Smooth muscle cell (in vitro differentiated cells): Measurements from ENCODE around the gene MTERF1. TPM values are rescaled to one million over a fixed set of nuclear protein-coding genes. Genes with fewer than 3 reads are reported as not detected.

Experiments used
- DNase-seq: peaks from one replicate; lab custom pipeline; 2025; ENCODE audit not compliant: unreplicated experiment; lab: John Stamatoyannopoulos, UW
- H2AFZ ChIP-seq: fragments of 200-600 bp; sonication (generic); 2 replicates; pipeline ENCODE4 v1.6.0; 2016; ENCODE audit warnings: antibody characterized with exemption, low read depth, mild to moderate bottlenecking
- H3F3A ChIP-seq: fragments of 200-600 bp; sonication (generic); 2 replicates; pipeline ENCODE4 v1.6.0; 2017; ENCODE audit warnings: antibody characterized with exemption, low read depth
- H3K27ac ChIP-seq: fragments of 200-600 bp; sonication (generic); 2 replicates; pipeline ENCODE4 v1.5.1; 2016; ENCODE audit warnings: low read depth, mild to moderate bottlenecking
- H3K27me3 ChIP-seq: fragments of 200-600 bp; sonication (generic); 2 replicates; pipeline ENCODE4 v1.6.1; 2016; ENCODE audit warnings: low read depth, mild to moderate bottlenecking
- H3K36me3 ChIP-seq: fragments of 200-600 bp; sonication (generic); 2 replicates; pipeline ENCODE4 v1.5.1; 2016; ENCODE audit warnings: low read depth
- H3K4me1 ChIP-seq: fragments of 200-600 bp; sonication (generic); 2 replicates; pipeline ENCODE4 v1.5.1; 2016; ENCODE audit warnings: low read depth
- H3K4me2 ChIP-seq: fragments of 200-600 bp; sonication (generic); 2 replicates; pipeline ENCODE4 v1.6.0; 2016; ENCODE audit warnings: mild to moderate bottlenecking
- H3K4me3 ChIP-seq: fragments of 200-600 bp; sonication (generic); 2 replicates; pipeline ENCODE4 v1.5.1; 2016; ENCODE audit warnings: mild to moderate bottlenecking
- H3K79me2 ChIP-seq: fragments of 200-600 bp; sonication (generic); 2 replicates; pipeline ENCODE4 v1.6.0; 2016; ENCODE audit warnings: low read depth, mild to moderate bottlenecking
- H3K9ac ChIP-seq: fragments of 200-600 bp; sonication (generic); 2 replicates; pipeline ENCODE4 v1.6.0; 2016; ENCODE audit warnings: low read depth
- H3K9me3 ChIP-seq: fragments of 200-600 bp; sonication (generic); replicated peaks from 2 replicates; pipeline ENCODE4 v1.5.1; 2016; ENCODE audit warnings: low read depth
- H4K20me1 ChIP-seq: fragments of 200-600 bp; sonication (generic); 2 replicates; pipeline ENCODE4 v1.6.0; 2016; ENCODE audit warnings: low read depth
- WGBS: methylation state at CpG from one replicate; pipeline ENCODE4 v1.1.7; 2016; ENCODE audit warnings: low lambda C conversion rate; 5-methylcytosine and 5-hydroxymethylcytosine counted together
- polyA plus RNA-seq: library from polyadenylated mRNA; unstranded; fragments of >200 nt; fragmentation: Nextera tagmentation; extraction: Ambion mirVana; gene quantifications from 2 replicates; pipeline ENCODE4 v1.2.1, GENCODE V29; 2016
- total RNA-seq: library from RNA; depleted of rRNA; stranded (reverse); fragments of >200 nt; gene quantifications from 2 replicates; pipeline ENCODE4 v1.2.3, GENCODE V29; 2014
- TF ChIP-seq, protein P1 (sequence below): fragments of 200-600 bp; sonication (generic); IDR thresholded peaks from 2 replicates; pipeline ENCODE4 v1.5.1; 2017; ENCODE audit warnings: borderline replicate concordance, mild to moderate bottlenecking, antibody characterized with exemption; ENCODE audit not compliant: insufficient read depth, poor library complexity, severe bottlenecking

MTERF1 gene
- total and polyA plus RNA-seq, 2 experiments from 2014 or later, result 6.1 to 8.9 TPM

DNA sequence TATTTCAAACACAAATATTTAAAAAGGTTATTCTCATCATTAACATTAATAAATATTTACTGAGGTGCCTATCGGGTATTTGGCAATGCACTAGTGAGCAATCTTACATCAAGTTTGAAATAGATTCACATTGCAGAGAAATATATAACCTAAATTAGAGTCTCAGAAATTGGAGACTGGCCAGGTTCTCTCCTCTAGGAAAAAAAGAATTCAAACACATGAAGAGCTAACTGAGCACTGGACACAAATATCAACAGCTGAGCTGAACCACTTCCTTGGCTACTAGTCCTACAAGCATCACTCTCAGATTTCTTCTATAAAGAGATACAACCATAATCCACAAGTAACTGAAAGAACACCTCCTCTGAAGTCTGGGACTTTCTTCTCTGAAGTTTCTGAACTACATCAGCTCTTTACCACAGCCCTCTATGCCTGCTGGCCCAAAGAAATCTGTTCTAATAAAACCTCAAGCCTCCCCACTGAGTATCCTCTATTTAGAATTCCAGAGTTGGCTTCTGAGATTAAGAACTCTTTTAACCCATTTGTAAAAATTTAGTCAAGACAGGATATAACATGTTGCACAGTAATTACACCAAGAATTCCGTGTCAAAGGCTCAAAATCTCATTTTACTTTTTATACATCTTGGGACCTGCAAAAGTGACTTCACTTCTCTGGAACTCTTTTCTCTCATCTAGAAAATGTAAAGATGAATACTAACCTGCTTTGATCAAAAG, 45.2 kb downstream of the MTERF1 start:
- Histone ChIP-seq H3K9ac (no peak overlapping the region), H3K27me3 (no peaks in the 10 kb centered on the region), H3K36me3 (no peaks in the 10 kb centered on the region), H3K9me3 (no peaks in the 10 kb centered on the region), H4K20me1 (no peaks in the 10 kb centered on the region), H2AFZ (no peak overlapping the region), H3K79me2 (no peaks in the 10 kb centered on the region), H3K4me2 (no peak overlapping the region), H3F3A (no peaks in the 10 kb centered on the region), H3K4me3 (no peak overlapping the region), H3K4me1 (no peaks in the 10 kb centered on the region), H3K27ac (no peak overlapping the region)
- TF ChIP-seq, protein P1, sequence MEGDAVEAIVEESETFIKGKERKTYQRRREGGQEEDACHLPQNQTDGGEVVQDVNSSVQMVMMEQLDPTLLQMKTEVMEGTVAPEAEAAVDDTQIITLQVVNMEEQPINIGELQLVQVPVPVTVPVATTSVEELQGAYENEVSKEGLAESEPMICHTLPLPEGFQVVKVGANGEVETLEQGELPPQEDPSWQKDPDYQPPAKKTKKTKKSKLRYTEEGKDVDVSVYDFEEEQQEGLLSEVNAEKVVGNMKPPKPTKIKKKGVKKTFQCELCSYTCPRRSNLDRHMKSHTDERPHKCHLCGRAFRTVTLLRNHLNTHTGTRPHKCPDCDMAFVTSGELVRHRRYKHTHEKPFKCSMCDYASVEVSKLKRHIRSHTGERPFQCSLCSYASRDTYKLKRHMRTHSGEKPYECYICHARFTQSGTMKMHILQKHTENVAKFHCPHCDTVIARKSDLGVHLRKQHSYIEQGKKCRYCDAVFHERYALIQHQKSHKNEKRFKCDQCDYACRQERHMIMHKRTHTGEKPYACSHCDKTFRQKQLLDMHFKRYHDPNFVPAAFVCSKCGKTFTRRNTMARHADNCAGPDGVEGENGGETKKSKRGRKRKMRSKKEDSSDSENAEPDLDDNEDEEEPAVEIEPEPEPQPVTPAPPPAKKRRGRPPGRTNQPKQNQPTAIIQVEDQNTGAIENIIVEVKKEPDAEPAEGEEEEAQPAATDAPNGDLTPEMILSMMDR, result no peak
- 74% methylated on average over 2 of the region's 2 CpGs for WGBS
- DNase-seq, result no peak

DNA sequence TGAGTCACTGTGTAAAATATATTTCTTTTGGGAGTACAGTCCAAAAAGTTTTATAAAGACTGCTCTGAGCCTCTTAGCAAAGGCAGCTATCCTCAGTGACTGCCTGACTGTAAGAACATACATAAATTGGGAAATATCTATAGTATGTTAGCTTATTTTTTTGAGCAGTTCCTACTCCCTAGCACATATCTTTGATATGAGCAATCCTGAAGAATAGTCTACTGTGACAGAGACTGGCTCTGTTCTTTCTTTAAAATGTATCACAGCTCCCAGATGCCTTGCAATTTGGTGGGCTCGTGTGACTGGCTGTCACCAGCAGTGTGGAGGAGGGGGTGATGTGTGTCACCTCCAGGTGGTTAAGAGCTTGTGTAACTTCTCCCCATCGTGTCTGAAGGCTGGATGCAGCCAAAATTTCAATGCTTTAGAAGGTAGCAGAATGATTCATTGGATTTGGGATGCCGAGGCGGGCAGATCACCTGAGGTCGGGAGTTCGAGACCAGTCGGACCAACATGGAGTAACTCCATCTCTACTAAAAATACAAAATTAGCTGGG, 47.9 kb downstream of the MTERF1 start:
- no peak for DNase-seq
- no peak overlapping the region for H3K9ac ChIP-seq
- H3K4me2 ChIP-seq, result no peak overlapping the region
- no peaks in the 10 kb centered on the region for H3K4me1 ChIP-seq
- no peak overlapping the region for H3K27ac ChIP-seq
- whole genome bisulfite sequencing, result 83% methylated on average over 7 of the region's 7 CpGs
- H3K79me2 ChIP-seq, result no peaks in the 10 kb centered on the region
- H3K4me3 ChIP-seq, result no peak overlapping the region
- no peaks in the 10 kb centered on the region for H4K20me1 ChIP-seq
- no peaks in the 10 kb centered on the region for H3F3A ChIP-seq
- TF ChIP-seq, protein P1, result no peak
- H3K36me3 ChIP-seq, result no peaks in the 10 kb centered on the region
- H3K27me3 ChIP-seq, result no peaks in the 10 kb centered on the region
- no peaks in the 10 kb centered on the region for H3K9me3 ChIP-seq
- H2AFZ ChIP-seq, result no peak overlapping the region

DNA sequence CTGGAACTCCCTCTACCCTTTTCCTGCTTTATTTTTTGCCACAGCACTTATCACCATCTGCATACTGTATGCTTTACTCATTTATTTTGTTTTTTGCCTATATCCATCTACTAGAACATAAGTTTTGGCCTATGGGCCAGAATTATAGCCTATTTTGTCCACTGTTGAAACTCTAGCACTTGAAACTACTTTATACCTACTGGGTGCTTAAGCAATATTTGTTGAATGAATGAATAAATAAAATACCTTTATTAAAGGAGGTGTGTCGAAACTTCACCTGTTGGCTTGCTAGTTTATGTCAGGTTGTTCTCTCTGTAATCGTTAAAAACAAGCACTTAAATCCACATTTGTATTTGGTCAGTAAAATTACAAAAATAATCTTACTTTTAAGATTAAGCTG, 53.3 kb downstream of the MTERF1 start:
- H3K36me3 ChIP-seq, result no peaks in the 10 kb centered on the region
- TF ChIP-seq, protein P1, result no peak
- H2AFZ ChIP-seq, result no peak overlapping the region
- H3K4me2 ChIP-seq, result no peak overlapping the region
- no peak overlapping the region for H3K9ac ChIP-seq
- H3K4me3 ChIP-seq, result no peak overlapping the region
- WGBS, result 98% methylated on average over 2 of the region's 2 CpGs
- H3K27ac ChIP-seq, result no peak overlapping the region
- no peaks in the 10 kb centered on the region for H3K9me3 ChIP-seq
- H3F3A ChIP-seq, result no peaks in the 10 kb centered on the region
- no peaks in the 10 kb centered on the region for H4K20me1 ChIP-seq
- no peaks in the 10 kb centered on the region for H3K27me3 ChIP-seq
- H3K79me2 ChIP-seq, result no peaks in the 10 kb centered on the region
- no peaks in the 10 kb centered on the region for H3K4me1 ChIP-seq
- DNase-seq, result no peak

DNA sequence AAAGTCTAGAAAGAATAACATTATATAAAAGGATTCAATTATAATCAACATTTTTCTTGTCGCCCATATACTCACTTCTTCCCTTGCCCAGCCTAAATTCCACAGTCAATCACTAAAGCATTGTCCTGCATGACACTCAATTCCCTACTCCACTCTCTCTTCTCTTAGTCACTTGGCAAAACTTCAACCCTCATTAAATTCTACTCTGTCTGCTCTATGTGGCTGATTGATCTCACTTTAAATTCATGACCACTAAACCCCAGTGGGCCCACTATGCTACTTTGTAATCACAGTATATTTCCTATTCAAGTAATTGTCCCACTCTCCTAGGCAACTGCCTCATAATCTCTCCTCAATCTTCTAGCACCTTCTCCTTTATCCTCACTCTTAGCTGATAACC, 54.1 kb downstream of the MTERF1 start:
- Histone ChIP-seq H3K9me3 (no peaks in the 10 kb centered on the region), H3K4me2 (no peak overlapping the region)

More for the DNA sequence above, 54.1 kb downstream of the MTERF1 start:
- no peak for DNase-seq
- TF ChIP-seq, protein P1, result no peak
- H3K79me2 ChIP-seq, result no peaks in the 10 kb centered on the region
- H3K27ac ChIP-seq, result no peak overlapping the region
- H3K4me3 ChIP-seq, result no peak overlapping the region
- H2AFZ ChIP-seq, result no peak overlapping the region
- no peaks in the 10 kb centered on the region for H3K27me3 ChIP-seq
- no peaks in the 10 kb centered on the region for H3K36me3 ChIP-seq
- H4K20me1 ChIP-seq, result no peaks in the 10 kb centered on the region
- no peak overlapping the region for H3K9ac ChIP-seq
- 95% methylated on average over 1 of the region's 1 CpG for WGBS
- H3F3A ChIP-seq, result no peaks in the 10 kb centered on the region
- no peaks in the 10 kb centered on the region for H3K4me1 ChIP-seq
